ENCODE results near the gene PIH1D1. TPM values are rescaled to one million over a fixed set of nuclear protein-coding genes. Genes with fewer than 3 reads are reported as not detected.
A peak's percentile ranks its signal among the peaks of the same experiment; 100 is the strongest.

Gene PIH1D1
- total and polyA plus RNA-seq, 12 donors: 15.7 to 60.0 (median 29.3) TPM

- peaks cover 8 to 47% (median 43%) of the 10 kb centered on the region in 7 donors for H3K27me3 ChIP-seq
- 1% methylated on average over 41 to 43 of the region's 43 CpGs for WGBS, 2 donors
These were observed 8.7 kb downstream of the PIH1D1 start for GRCh38 chr19:49442771-49443365.

GRCh38 chr19:49442354-49442753 is 9.3 kb downstream of the PIH1D1 start:
- peak overlapping the region in 9 of 10 donors; percentile 15 to 92 (median 41) for H3K27ac ChIP-seq
- ATAC-seq: peak in 3 of 8 donors; percentile 0 to 2 (median 1)
- WGBS, 2 donors: 8 to 9% methylated on average over 11 of the region's 11 CpGs
- H3K36me3 ChIP-seq: peaks cover 0 to 15% (median 0%) of the 10 kb centered on the region in 9 donors
- peak; percentile 44 to 52 for DNase-seq
- intact Hi-C loops (cut with DNase I): loop anchor here in 8 of 10 donors (2.0 to 10.0 kb wide), 6 partner anchors 50 to 218 kb away; partner anchors contain the start of genes DKKL1 (in 1 of the 8) and TEAD2 (in 1 of the 8)
- peaks cover 8 to 50% (median 45%) of the 10 kb centered on the region in 7 donors for H3K27me3 ChIP-seq
- no peak for TF ChIP-seq CTCF (IDR thresholded peaks at IDR 0.05)
- peaks cover 0 to 21% (median 6%) of the 10 kb centered on the region in 9 donors for H3K4me1 ChIP-seq
- H3K9me3 ChIP-seq: no peaks in the 10 kb centered on the region
- peak overlapping the region in 9 of 10 donors; percentile 60 to 93 (median 71) for H3K4me3 ChIP-seq

More at GRCh38 chr19:49442771-49443365, 8.7 kb downstream of the PIH1D1 start:
- no peak for TF ChIP-seq CTCF (IDR thresholded peaks at IDR 0.05)
- Histone ChIP-seq H3K9me3 (no peaks in the 10 kb centered on the region), H3K4me1 (peaks cover 0 to 22% (median 6%) of the 10 kb centered on the region in 9 donors), H3K27ac (peak overlapping the region; percentile 55 to 92 (median 86)), H3K4me3 (peak overlapping the region; percentile 60 to 93 (median 69)), H3K36me3 (peaks cover 0 to 20% (median 0%) of the 10 kb centered on the region in 9 donors)
- ATAC-seq (peak; percentile 79 to 87 (median 84)), DNase-seq (peak; percentile 96 to 98)
- intact Hi-C loops (cut with DNase I): loop anchor here (1.0 to 10.0 kb wide), 7 partner anchors 50 to 218 kb away; partner anchors contain the start of genes DKKL1 (in 1 of the 10) and TEAD2 (in 1 of the 10)

- DNase-seq: no peak
- H3K27me3 ChIP-seq: peaks cover 8 to 54% (median 49%) of the 10 kb centered on the region in 7 donors
These were observed 9.7 kb downstream of the PIH1D1 start for GRCh38 chr19:49441960-49442350.

More at GRCh38 chr19:49441960-49442350, 9.7 kb downstream of the PIH1D1 start:
- TF ChIP-seq CTCF (IDR thresholded peaks at IDR 0.05): no peak
- WGBS, 2 donors: 18 to 21% methylated on average over 14 of the region's 14 CpGs
- Histone ChIP-seq H3K9me3 (no peaks in the 10 kb centered on the region), H3K27ac (peak overlapping the region in 8 of 10 donors; percentile 15 to 92 (median 46)), H3K4me3 (peak overlapping the region in 9 of 10 donors; percentile 60 to 93 (median 71)), H3K36me3 (peaks cover 0 to 11% (median 0%) of the 10 kb centered on the region in 9 donors), H3K4me1 (peaks cover 0 to 21% (median 6%) of the 10 kb centered on the region in 9 donors)
- no peak for ATAC-seq
- intact Hi-C loops (cut with DNase I): loop anchor here in 8 of 10 donors (2.0 to 10.0 kb wide), 6 partner anchors 49 to 217 kb away; partner anchors contain the start of genes DKKL1 (in 1 of the 8) and TEAD2 (in 1 of the 8)

Data from heart right ventricle (tissue), 16 donors.